HepG2 (cell line): ENCODE results near the gene STRN3. TPM values are rescaled to one million over a fixed set of nuclear protein-coding genes. Genes with fewer than 3 reads are reported as not detected.

Source experiments
- CERS6 ChIP-seq: sonication (generic); formaldehyde crosslinking; IDR thresholded peaks from 2 replicates; pipeline ENCODE4 v1.5.0; 2020; ENCODE audit warnings: missing genetic modification reagents
- CHD4 ChIP-seq: fragments of 200-600 bp; sonication (generic); IDR thresholded peaks from 2 replicates; pipeline ENCODE4 v1.7.0; 2017; ENCODE audit warnings: mild to moderate bottlenecking, low read length, borderline replicate concordance
- E2F1 ChIP-seq: sonication (generic); formaldehyde crosslinking; IDR thresholded peaks from 2 replicates; pipeline ENCODE4 v1.5.0; 2020; ENCODE audit warnings: missing genetic modification reagents
- EZH2 ChIP-seq: conservative IDR thresholded peaks from 2 replicates; pipeline ENCODE4 v1.6.1; 2012; ENCODE audit warnings: mild to moderate bottlenecking, low read depth, low read length, moderate library complexity
- FOXM1 ChIP-seq: sonication (generic); formaldehyde crosslinking; IDR thresholded peaks from 2 replicates; pipeline ENCODE4 v1.5.0; 2020; ENCODE audit warnings: missing genetic modification reagents
- GTF3A ChIP-seq: sonication (generic); formaldehyde crosslinking; conservative IDR thresholded peaks from 2 replicates; pipeline ENCODE4 v1.4.0; 2020; ENCODE audit warnings: mild to moderate bottlenecking, missing genetic modification reagents
- HNF4G ChIP-seq, 2 experiments: sonication (generic) in 1 of 2; formaldehyde crosslinking in 1 of 2; IDR thresholded peaks; 2 replicates each; pipeline versions ENCODE4 v1.4.0 to v1.6.1; 2011 to 2020; ENCODE audit warnings: borderline replicate concordance in 2 of 2, low read depth in 2 of 2, mild to moderate bottlenecking in 2 of 2, low read length in 1 of 2, missing genetic modification reagents in 1 of 2, moderate library complexity in 1 of 2
- NFKBIZ ChIP-seq: IDR thresholded peaks from 2 replicates; pipeline ENCODE4 v1.6.1; 2018; ENCODE audit warnings: missing genetic modification reagents, missing compliant biosample characterization
- NONO ChIP-seq, 2 experiments: fragments of 450-650 bp in 1 of 2; sonication (generic) in 1 of 2; formaldehyde crosslinking in 1 of 2; IDR thresholded peaks in 1 of 2; conservative IDR thresholded peaks in 1 of 2; 2 replicates each; pipeline versions ENCODE4 v1.6.1 to v1.8.0; 2017 to 2022; ENCODE audit warnings: mild to moderate bottlenecking in 1 of 2, missing genetic modification reagents in 1 of 2, moderate library complexity in 1 of 2
- PAXIP1 ChIP-seq: sonication (generic); formaldehyde crosslinking; conservative IDR thresholded peaks from 2 replicates; pipeline ENCODE4 v1.4.0; 2020; ENCODE audit warnings: mild to moderate bottlenecking, missing genetic modification reagents, moderate library complexity
- PLRG1 ChIP-seq: fragments of 450-650 bp; conservative IDR thresholded peaks from 2 replicates; pipeline ENCODE4 v1.6.1; 2016
- U2AF2 ChIP-seq: fragments of 200-400 bp; formaldehyde crosslinking; IDR thresholded peaks from 2 replicates; pipeline ENCODE4 v1.6.1; 2017; ENCODE audit warnings: low read depth, mild to moderate bottlenecking, low read length
- WIZ ChIP-seq: sonication (generic); formaldehyde crosslinking; IDR thresholded peaks from 2 replicates; pipeline ENCODE4 v1.5.1; 2020; ENCODE audit warnings: mild to moderate bottlenecking, missing genetic modification reagents
- ZNF10 ChIP-seq: sonication (generic); formaldehyde crosslinking; IDR thresholded peaks from 2 replicates; pipeline ENCODE4 v1.4.0; 2020; ENCODE audit warnings: mild to moderate bottlenecking, low read depth, missing genetic modification reagents, borderline replicate concordance
- ZNF256 ChIP-seq: sonication (generic); formaldehyde crosslinking; conservative IDR thresholded peaks from 2 replicates; pipeline ENCODE4 v1.4.0; 2020; ENCODE audit warnings: missing genetic modification reagents
- ZNF292 ChIP-seq: sonication (generic); formaldehyde crosslinking; IDR thresholded peaks from 2 replicates; pipeline ENCODE4 v1.8.1; 2022; ENCODE audit warnings: mild to moderate bottlenecking, low read depth, missing genetic modification reagents, borderline replicate concordance
- ZNF569 ChIP-seq: sonication (generic); formaldehyde crosslinking; IDR thresholded peaks from 2 replicates; pipeline ENCODE4 v1.5.0; 2020; ENCODE audit warnings: mild to moderate bottlenecking, missing genetic modification reagents, moderate library complexity, borderline replicate concordance
- polyA plus RNA-seq, 8 experiments: library from polyadenylated mRNA; depleted of rRNA in 3 of 8; stranded (reverse) in 7 of 8; unstranded in 1 of 8; fragments of >200 nt; fragmentation: Illumina TruSeq in 4 of 8; extraction: Trizol in 4 of 8; gene quantifications; 2 replicates each; pipeline versions ENCODE4 v1.2.1 to v1.2.3, GENCODE V29; 2011 to 2016; ENCODE audit warnings: low read depth in 4 of 8, missing spikeins in 1 of 8, mixed read lengths in 1 of 8; ENCODE audit not compliant: insufficient read depth in 1 of 8
- total RNA-seq, 5 experiments: library from RNA; depleted of rRNA; stranded (reverse); fragments of >200 nt; fragmentation: Illumina TruSeq; extraction: Trizol; gene quantifications; 2 replicates each; pipeline ENCODE4 v1.2.3, GENCODE V29; 2016; ENCODE audit warnings: low read depth in 1 of 5
- TF ChIP-seq, protein P1 (sequence below): sonication (generic); formaldehyde crosslinking; IDR thresholded peaks from 2 replicates; pipeline ENCODE4 v1.4.0; 2020; ENCODE audit warnings: low read depth, missing genetic modification reagents

Gene STRN3
- total and polyA plus RNA-seq, 2 of the 13 experiments (the other 11 are each of a cell fraction or from before 2014, with no cell fraction given): 49.4 to 123 TPM

DNA sequence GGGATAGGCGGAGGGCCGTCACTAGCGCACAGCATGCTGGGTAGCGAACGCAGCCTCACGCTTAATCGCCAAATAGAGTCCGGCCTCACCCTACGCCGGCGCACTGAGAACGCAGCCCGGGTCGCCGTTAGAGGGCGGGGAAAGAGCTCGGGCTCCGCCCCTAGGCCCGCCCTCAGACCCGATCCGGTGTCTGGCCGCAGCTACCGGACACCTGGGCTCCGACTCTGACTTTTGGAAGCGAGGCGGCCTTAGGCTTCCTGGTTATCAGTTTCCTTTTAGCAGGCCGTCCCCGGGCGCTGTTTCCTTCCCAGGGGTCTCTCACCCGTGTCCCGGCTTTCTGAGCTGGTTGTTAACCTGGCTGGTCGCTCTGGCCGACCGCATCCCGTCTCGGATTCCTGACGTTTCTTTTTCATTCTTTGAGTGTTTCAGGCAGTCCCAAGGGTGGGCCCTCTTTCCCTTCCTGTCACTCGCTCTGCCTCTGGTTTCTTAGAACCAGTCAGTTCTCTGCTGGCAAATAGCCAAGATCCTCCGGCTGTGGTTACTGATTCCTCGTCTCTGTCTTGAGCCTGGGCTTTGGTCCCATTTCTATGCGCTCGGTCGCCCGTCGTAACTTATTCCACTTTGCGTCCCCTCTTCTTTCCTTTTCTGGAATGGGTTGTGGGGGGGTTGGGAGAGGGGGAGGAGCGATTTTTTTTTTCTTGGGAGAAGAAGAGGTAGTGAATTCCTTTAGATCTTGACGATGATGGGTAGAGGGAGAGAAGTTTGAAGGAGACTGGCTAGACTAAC is 464 bp upstream of the STRN3 start (continued):
- TF ChIP-seq FOXM1 (no peak; the same call in 1 of the 2 replicates), HNF4G (IDR thresholded peaks at IDR 0.05; ENCODE audit: borderline replicate concordance, low read depth, low read length) (no peak), HNF4G (CRISPR knock-in tag; IDR thresholded peaks at IDR 0.05; ENCODE audit: borderline replicate concordance, low read depth) (no peak; the same call in 1 of the 2 replicates), U2AF2 (no peak), PAXIP1 (CRISPR knock-in tag) (peak; percentile 38), NFKBIZ (CRISPR knock-in tag) (peak; percentile 79), NONO (IDR thresholded peaks at IDR 0.05) (no peak), NONO (CRISPR knock-in tag; conservative IDR thresholded peaks at IDR 0.05) (no peak), ZNF10 (no peak), E2F1 (CRISPR knock-in tag) (0 out of 2 replicates have a peak, but pooled peaks have one; percentile 59), ZNF256 (CRISPR knock-in tag) (no peak; the same call in 1 of the 2 replicates), GTF3A (CRISPR knock-in tag) (peak; percentile 96), CHD4 (no peak; the same call in 1 of the 2 replicates), WIZ (CRISPR knock-in tag) (no peak), EZH2 (no peak), ZNF569 (peak; percentile 78; the same call in 1 of the 2 replicates), PLRG1 (no peak), CERS6 (CRISPR knock-in tag) (no peak), ZNF292 (CRISPR knock-in tag) (peak; percentile 93)
- TF ChIP-seq, protein P1, sequence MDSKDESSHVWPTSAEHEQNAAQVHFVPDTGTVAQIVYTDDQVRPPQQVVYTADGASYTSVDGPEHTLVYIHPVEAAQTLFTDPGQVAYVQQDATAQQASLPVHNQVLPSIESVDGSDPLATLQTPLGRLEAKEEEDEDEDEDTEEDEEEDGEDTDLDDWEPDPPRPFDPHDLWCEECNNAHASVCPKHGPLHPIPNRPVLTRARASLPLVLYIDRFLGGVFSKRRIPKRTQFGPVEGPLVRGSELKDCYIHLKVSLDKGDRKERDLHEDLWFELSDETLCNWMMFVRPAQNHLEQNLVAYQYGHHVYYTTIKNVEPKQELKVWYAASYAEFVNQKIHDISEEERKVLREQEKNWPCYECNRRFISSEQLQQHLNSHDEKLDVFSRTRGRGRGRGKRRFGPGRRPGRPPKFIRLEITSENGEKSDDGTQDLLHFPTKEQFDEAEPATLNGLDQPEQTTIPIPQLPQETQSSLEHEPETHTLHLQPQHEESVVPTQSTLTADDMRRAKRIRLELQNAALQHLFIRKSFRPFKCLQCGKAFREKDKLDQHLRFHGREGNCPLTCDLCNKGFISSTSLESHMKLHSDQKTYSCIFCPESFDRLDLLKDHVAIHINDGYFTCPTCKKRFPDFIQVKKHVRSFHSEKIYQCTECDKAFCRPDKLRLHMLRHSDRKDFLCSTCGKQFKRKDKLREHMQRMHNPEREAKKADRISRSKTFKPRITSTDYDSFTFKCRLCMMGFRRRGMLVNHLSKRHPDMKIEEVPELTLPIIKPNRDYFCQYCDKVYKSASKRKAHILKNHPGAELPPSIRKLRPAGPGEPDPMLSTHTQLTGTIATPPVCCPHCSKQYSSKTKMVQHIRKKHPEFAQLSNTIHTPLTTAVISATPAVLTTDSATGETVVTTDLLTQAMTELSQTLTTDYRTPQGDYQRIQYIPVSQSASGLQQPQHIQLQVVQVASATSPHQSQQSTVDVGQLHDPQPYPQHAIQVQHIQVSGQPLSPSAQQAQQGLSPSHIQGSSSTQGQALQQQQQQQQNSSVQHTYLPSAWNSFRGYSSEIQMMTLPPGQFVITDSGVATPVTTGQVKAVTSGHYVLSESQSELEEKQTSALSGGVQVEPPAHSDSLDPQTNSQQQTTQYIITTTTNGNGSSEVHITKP (CRISPR knock-in tag): peak; percentile 85
